ENCODE results near the gene TRAM2.

The TRAM2 gene

GRCh38 chr6:52572536-52572935 lies 4.3 kb downstream of the TRAM2 start:
- no peak for DNase-seq (ENCODE audit: low spot score in 2 of 2)
- no peak for ATAC-seq (replicated peaks; ENCODE audit: extremely low read depth, poor library complexity, severe bottlenecking)
- Mint-ChIP-seq H3K9me3 (no peaks in the 10 kb centered on the region), H3K27me3 (no peaks in the 10 kb centered on the region), H3K4me3 (no peak overlapping the region), H3K27ac (ENCODE audit: low read depth) (no peak overlapping the region), H3K36me3 (ENCODE audit: insufficient read depth) (peaks cover 10% of the 10 kb centered on the region), H3K4me1 (peaks cover 70% of the 10 kb centered on the region)

DNA sequence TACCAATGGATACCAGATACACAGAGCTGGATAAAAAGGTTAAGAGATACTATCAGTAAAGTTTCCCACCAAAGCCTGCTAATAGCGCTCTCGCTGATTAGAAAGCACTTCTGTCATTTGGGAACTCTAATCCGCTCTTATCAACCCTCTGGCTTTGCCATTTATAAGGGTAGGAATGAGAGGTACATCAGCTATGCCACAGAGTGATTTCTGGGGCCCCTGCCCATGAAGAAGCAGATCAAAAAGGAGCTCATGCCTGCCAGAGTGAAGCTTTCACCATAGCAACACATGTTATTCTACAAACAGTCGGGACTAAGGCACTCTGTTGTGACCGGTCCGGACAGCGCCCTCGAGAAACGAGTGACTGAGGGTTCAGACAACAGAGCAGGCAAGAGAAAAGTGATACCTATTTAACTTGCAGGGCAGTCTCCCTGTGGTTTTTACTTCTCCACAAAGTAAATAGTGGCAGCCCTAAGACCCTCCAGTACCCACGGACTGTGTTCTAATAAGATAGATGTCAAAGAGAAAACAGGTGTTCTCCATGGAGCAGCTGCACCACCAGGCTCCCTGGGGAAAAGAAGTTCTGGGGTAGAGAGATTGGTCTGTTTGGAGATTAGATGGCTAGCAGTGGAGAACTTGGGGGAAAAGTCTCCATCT lies 5.6 kb downstream of the TRAM2 start:
- H3K36me3 Mint-ChIP-seq (ENCODE audit: insufficient read depth) = peaks cover 10% of the 10 kb centered on the region
- no peak overlapping the region for H3K27ac Mint-ChIP-seq (ENCODE audit: low read depth)
- H3K4me1 Mint-ChIP-seq = peaks cover 76% of the 10 kb centered on the region
- ATAC-seq (replicated peaks; ENCODE audit: extremely low read depth, poor library complexity, severe bottlenecking) (no peak), DNase-seq (ENCODE audit: low spot score in 2 of 2) (no peak)
- no peaks in the 10 kb centered on the region for H3K9me3 Mint-ChIP-seq
- H3K27me3 Mint-ChIP-seq = no peaks in the 10 kb centered on the region
- H3K4me3 Mint-ChIP-seq = no peak overlapping the region

- no peak overlapping the region for H3K27ac Mint-ChIP-seq (ENCODE audit: low read depth)
- H3K36me3 Mint-ChIP-seq (ENCODE audit: insufficient read depth) = peaks cover 5% of the 10 kb centered on the region
- no peak overlapping the region for H3K4me3 Mint-ChIP-seq
- ATAC-seq (replicated peaks; ENCODE audit: extremely low read depth, poor library complexity, severe bottlenecking) = no peak
- no peak for DNase-seq (ENCODE audit: low spot score in 2 of 2)
- no peaks in the 10 kb centered on the region for H3K27me3 Mint-ChIP-seq
- peaks cover 76% of the 10 kb centered on the region for H3K4me1 Mint-ChIP-seq
- no peaks in the 10 kb centered on the region for H3K9me3 Mint-ChIP-seq
These were observed 6.6 kb downstream of the TRAM2 start for GRCh38 chr6:52570291-52570700.

- Mint-ChIP-seq H3K27ac (ENCODE audit: low read depth) (no peak overlapping the region), H3K27me3 (no peaks in the 10 kb centered on the region), H3K9me3 (no peaks in the 10 kb centered on the region), H3K4me1 (peaks cover 68% of the 10 kb centered on the region), H3K4me3 (no peak overlapping the region), H3K36me3 (ENCODE audit: insufficient read depth) (peaks cover 4% of the 10 kb centered on the region)
- no peak for DNase-seq (ENCODE audit: low spot score in 2 of 2)
- no peak for ATAC-seq (replicated peaks; ENCODE audit: extremely low read depth, poor library complexity, severe bottlenecking)
These were observed 8.5 kb downstream of the TRAM2 start for GRCh38 chr6:52568320-52568719.

DNA sequence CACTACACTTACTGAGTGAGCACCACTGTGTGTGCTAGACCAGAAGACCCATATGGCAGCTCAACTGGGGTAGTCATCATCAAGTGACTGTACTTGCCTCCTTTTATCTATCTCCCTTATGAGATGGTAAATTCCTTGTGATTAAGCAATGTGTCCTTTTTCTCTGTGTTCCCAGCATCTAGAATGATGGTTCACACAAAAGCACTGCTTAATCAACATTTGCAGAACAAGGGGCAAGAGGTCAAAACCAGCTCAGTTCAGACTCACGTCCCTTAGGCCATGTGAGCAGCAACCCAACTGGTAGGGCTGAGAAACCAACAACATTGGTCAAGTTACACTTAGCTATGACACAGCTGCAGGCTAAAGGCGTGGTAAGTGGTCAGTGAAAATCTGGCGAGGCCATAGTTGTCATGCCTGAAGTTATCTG lies 10.0 kb downstream of the TRAM2 start:
- H3K36me3 Mint-ChIP-seq (ENCODE audit: insufficient read depth) = peaks cover 7% of the 10 kb centered on the region
- no peaks in the 10 kb centered on the region for H3K9me3 Mint-ChIP-seq
- H3K4me3 Mint-ChIP-seq = no peak overlapping the region

DNA sequence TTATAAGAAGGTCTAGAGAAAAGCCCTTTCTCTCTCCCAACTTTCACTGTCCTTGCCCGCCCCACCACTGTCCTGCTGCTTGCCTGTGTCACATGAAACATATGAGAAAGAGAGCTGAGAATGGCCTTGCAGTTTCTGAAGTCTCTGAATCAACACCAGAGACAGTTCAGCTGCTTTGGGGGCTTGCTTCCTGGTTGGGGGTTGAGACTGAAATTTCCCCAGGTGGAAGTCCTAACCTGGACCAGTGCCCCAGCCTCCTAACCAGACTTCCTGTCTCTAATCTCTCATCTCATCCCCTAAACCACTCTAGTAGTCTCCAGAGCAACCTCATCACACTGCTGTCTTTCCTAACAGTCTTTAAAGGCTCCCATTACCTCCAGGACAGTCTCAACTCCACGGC lies 10.7 kb downstream of the TRAM2 start:
- no peaks in the 10 kb centered on the region for H3K27me3 Mint-ChIP-seq
- peaks cover 58% of the 10 kb centered on the region for H3K4me1 Mint-ChIP-seq
- H3K4me3 Mint-ChIP-seq = no peak overlapping the region
- DNase-seq (ENCODE audit: low spot score in 2 of 2) (no peak), ATAC-seq (replicated peaks; ENCODE audit: extremely low read depth, poor library complexity, severe bottlenecking) (no peak)
- no peak overlapping the region for H3K27ac Mint-ChIP-seq (ENCODE audit: low read depth)
- H3K9me3 Mint-ChIP-seq = no peaks in the 10 kb centered on the region
- peaks cover 7% of the 10 kb centered on the region for H3K36me3 Mint-ChIP-seq (ENCODE audit: insufficient read depth)

More for the DNA sequence above, 10.0 kb downstream of the TRAM2 start:
- H3K27me3 Mint-ChIP-seq = no peaks in the 10 kb centered on the region
- DNase-seq (ENCODE audit: low spot score in 2 of 2) (no peak), ATAC-seq (replicated peaks; ENCODE audit: extremely low read depth, poor library complexity, severe bottlenecking) (no peak)
- no peak overlapping the region for H3K27ac Mint-ChIP-seq (ENCODE audit: low read depth)
- H3K4me1 Mint-ChIP-seq = peaks cover 64% of the 10 kb centered on the region

GRCh38 chr6:52564856-52565255 lies 12.0 kb downstream of the TRAM2 start:
- Mint-ChIP-seq H3K36me3 (ENCODE audit: insufficient read depth) (peaks cover 10% of the 10 kb centered on the region), H3K27ac (ENCODE audit: low read depth) (no peak overlapping the region)

DNA sequence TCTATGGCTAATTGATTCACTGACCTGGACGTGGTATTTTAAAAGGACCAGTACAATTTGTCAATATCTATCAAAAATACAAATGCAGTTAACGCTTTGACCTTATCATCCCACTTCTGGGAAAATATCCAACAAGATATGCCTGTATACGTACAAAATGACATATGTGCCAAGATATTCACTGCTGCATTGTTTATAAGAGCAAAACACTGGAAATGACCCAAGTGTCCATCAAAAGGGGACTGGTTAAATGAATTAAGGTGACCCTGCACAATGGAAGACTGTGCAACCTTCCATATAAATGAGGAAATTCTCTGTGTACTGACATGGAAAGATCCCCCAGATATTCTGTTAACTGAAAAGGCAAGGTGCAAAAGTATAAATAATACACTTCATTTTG lies 13.9 kb downstream of the TRAM2 start:
- no peak overlapping the region for H3K27ac Mint-ChIP-seq (ENCODE audit: low read depth)
- ATAC-seq (replicated peaks; ENCODE audit: extremely low read depth, poor library complexity, severe bottlenecking) (no peak), DNase-seq (ENCODE audit: low spot score in 2 of 2) (no peak)
- H3K36me3 Mint-ChIP-seq (ENCODE audit: insufficient read depth) = peaks cover 9% of the 10 kb centered on the region
- H3K4me3 Mint-ChIP-seq = no peak overlapping the region
- no peaks in the 10 kb centered on the region for H3K9me3 Mint-ChIP-seq
- H3K27me3 Mint-ChIP-seq = no peaks in the 10 kb centered on the region
- H3K4me1 Mint-ChIP-seq = peaks cover 60% of the 10 kb centered on the region

More at GRCh38 chr6:52564856-52565255, 12.0 kb downstream of the TRAM2 start:
- Mint-ChIP-seq H3K4me3 (no peak overlapping the region), H3K27me3 (no peaks in the 10 kb centered on the region), H3K4me1 (peaks cover 58% of the 10 kb centered on the region), H3K9me3 (no peaks in the 10 kb centered on the region)
- no peak for ATAC-seq (replicated peaks; ENCODE audit: extremely low read depth, poor library complexity, severe bottlenecking)
- no peak for DNase-seq (ENCODE audit: low spot score in 2 of 2)

DNA sequence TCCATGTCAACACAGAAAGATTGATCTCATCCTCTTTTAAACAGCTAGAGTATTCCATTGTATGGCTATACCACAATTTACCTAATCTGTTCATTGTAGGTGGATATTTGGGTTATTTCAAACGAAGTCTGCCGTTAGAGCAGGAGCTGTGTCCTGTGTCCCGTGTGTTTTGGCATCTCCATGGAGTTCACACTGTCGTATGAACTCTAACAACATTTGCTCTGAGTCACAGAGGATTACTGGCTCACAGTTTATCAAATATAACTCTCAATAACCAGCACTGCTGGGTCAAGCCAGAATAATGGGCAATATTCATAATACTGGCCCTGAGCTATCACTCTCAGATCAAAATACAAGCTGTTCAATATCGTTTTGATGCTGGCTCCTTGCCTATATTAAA lies 16.4 kb downstream of the TRAM2 start:
- DNase-seq (ENCODE audit: low spot score in 2 of 2) = no peak
- H3K27me3 Mint-ChIP-seq = no peaks in the 10 kb centered on the region
- no peak overlapping the region for H3K27ac Mint-ChIP-seq (ENCODE audit: low read depth)
- no peaks in the 10 kb centered on the region for H3K9me3 Mint-ChIP-seq
- peaks cover 10% of the 10 kb centered on the region for H3K36me3 Mint-ChIP-seq (ENCODE audit: insufficient read depth)
- no peak for ATAC-seq (replicated peaks; ENCODE audit: extremely low read depth, poor library complexity, severe bottlenecking)
- H3K4me3 Mint-ChIP-seq = no peak overlapping the region
- peaks cover 46% of the 10 kb centered on the region for H3K4me1 Mint-ChIP-seq

DNA sequence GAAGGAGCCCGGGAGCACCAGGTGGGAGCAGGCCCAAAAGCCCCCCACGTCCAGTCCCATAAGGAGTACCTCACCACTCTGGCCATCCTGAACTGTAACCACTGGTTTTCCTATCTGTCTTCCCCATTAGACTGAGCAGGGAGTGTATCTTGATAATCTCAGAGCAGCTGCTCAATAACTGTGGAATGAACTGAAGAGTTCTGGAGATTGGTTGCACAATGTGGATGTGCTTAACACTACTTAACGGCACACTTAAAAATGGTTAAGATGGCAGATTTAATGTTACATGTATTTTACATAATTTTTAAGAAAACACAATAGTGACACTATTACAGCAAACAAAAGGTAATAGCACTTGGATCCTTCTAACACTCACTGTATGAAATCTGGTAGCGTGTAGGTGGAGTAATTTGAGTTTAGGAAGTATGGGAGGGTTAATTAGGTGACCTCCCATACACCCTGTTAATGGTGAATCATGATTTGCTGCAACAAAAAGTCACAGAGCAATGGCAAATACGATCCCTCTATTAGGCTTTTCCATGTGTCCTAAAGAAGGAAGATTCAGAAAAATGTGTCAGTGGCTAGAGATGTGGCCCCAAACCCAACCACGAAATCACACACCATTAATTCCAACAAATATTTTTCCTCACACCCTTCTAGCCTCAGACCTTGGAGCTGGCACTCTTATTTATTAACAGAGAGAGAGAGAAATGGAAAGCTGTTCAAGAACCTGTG lies 18.4 kb downstream of the TRAM2 start:
- DNase-seq (ENCODE audit: low spot score in 2 of 2) = no peak
- Mint-ChIP-seq H3K36me3 (ENCODE audit: insufficient read depth) (peaks cover 9% of the 10 kb centered on the region), H3K4me3 (no peak overlapping the region), H3K9me3 (no peaks in the 10 kb centered on the region), H3K27me3 (no peaks in the 10 kb centered on the region), H3K27ac (ENCODE audit: low read depth) (no peak overlapping the region), H3K4me1 (peaks cover 39% of the 10 kb centered on the region)
- no peak for ATAC-seq (replicated peaks; ENCODE audit: extremely low read depth, poor library complexity, severe bottlenecking)

DNA sequence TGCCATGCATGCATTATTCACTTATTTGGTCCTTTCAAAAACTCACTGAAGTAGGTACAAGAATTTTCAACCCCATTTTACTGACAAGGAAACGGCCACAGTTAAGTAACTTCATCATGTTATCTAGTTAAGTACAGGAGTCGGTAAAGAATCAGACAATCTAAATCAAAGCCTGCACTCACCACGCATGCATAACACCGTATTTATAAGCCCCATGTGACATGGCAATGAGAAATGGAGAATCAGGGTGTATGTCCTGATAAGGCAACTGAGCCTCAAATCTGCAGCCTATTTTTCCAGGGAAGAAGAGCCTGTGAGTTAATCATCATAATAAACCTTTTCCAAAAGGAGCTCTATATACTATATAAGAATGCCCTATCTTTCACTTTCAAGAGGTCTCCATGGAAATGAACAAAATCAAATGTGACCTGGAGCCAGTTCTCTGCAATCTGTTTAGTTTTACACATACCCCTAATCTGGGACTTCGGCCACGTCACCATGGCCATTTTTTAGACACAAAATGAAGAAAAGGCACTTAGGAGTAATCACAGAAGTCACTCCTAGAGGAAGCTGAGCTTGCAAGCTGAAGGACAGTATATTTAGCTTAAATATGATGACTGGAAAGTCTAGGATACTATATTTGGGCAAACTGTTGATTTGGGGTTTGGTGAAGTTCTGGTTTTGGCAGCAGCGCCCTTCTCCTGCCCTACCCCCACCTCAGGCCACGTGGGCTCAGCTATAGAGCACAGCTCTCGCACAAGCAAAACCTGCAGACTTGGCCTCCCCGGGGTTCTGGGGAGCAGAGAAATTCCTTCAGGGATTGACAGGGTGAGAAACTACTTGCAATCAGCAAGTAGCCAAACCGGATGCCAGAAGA lies 19.2 kb downstream of the TRAM2 start:
- Mint-ChIP-seq H3K27me3 (no peaks in the 10 kb centered on the region), H3K27ac (ENCODE audit: low read depth) (no peak overlapping the region), H3K9me3 (no peaks in the 10 kb centered on the region), H3K4me1 (peaks cover 47% of the 10 kb centered on the region), H3K36me3 (ENCODE audit: insufficient read depth) (peaks cover 6% of the 10 kb centered on the region), H3K4me3 (no peak overlapping the region)
- DNase-seq (ENCODE audit: low spot score in 2 of 2) (no peak), ATAC-seq (replicated peaks; ENCODE audit: extremely low read depth, poor library complexity, severe bottlenecking) (no peak)

- H3K9me3 Mint-ChIP-seq = no peaks in the 10 kb centered on the region
- peaks cover 6% of the 10 kb centered on the region for H3K36me3 Mint-ChIP-seq (ENCODE audit: insufficient read depth)
- no peaks in the 10 kb centered on the region for H3K27me3 Mint-ChIP-seq
- no peak overlapping the region for H3K27ac Mint-ChIP-seq (ENCODE audit: low read depth)
- ATAC-seq (replicated peaks; ENCODE audit: extremely low read depth, poor library complexity, severe bottlenecking) = no peak
- DNase-seq (ENCODE audit: low spot score in 2 of 2) = no peak
- H3K4me1 Mint-ChIP-seq = peaks cover 57% of the 10 kb centered on the region
- no peak overlapping the region for H3K4me3 Mint-ChIP-seq
These were observed 21.2 kb downstream of the TRAM2 start for GRCh38 chr6:52555518-52556233.

All from central memory CD8-positive, alpha-beta T cell (primary cell).